ENCODE measurements around the gene ZBTB17. TPM values are rescaled to one million over a fixed set of nuclear protein-coding genes. Genes with fewer than 3 reads are reported as not detected.
"Not testable (repeated sequence)": the region's sequence is repeated elsewhere in the genome, so short reads cannot be mapped to it uniquely, and the experiment has no call there.

ZBTB17 gene
- total and polyA plus RNA-seq, 11 donors = 14.5 to 29.2 (median 22.1) TPM

DNA sequence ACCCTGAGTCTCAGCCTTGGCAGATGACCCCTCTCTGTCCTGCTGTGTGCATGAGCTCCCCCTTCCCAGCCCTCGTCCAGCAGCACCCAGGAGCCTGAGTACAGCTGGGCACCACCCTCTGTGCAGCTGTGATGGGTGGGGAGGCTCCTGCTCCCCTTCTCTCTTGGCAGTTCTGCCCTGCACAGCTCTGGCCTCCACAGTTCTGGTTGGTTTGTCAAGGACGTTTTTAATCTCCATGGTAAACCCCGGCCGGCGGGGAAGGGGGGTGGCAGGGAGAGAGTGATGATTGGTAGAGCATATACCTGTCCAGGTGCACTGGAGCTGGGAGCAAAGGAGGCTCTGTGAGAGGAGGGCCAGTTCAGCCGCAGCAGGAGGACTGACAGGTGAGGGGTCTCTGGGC is 45.8 kb upstream of the ZBTB17 start, which contains the start of gene CLCNKA:
Gene CLCNKA (plus strand): TSS at position 356 of the 400 bp plus-strand sequence. CDS start 584 bp downstream, outside the sequence.
- H3K4me1 ChIP-seq = peaks cover 0 to 47% (median 19%) of the 10 kb centered on the region in 12 donors
- ATAC-seq (no peak), DNase-seq (peak in 1 of 5 donors; percentile 36)
- no peaks in the 10 kb centered on the region for H3K36me3 ChIP-seq
- H3K9me3 ChIP-seq = no peaks in the 10 kb centered on the region
- WGBS, 4 donors = 38 to 61% (median 42%) methylated on average over 6 of the region's 6 CpGs
- H3K4me3 ChIP-seq = no peak within 1 kb of the TSS
- H3K27ac ChIP-seq = peak within 1 kb of the TSS in 8 of 12 donors; percentile 48 to 99 (median 97)
- TF ChIP-seq POLR2A (IDR thresholded peaks at IDR 0.05) = no peak
- TF ChIP-seq, protein P1, sequence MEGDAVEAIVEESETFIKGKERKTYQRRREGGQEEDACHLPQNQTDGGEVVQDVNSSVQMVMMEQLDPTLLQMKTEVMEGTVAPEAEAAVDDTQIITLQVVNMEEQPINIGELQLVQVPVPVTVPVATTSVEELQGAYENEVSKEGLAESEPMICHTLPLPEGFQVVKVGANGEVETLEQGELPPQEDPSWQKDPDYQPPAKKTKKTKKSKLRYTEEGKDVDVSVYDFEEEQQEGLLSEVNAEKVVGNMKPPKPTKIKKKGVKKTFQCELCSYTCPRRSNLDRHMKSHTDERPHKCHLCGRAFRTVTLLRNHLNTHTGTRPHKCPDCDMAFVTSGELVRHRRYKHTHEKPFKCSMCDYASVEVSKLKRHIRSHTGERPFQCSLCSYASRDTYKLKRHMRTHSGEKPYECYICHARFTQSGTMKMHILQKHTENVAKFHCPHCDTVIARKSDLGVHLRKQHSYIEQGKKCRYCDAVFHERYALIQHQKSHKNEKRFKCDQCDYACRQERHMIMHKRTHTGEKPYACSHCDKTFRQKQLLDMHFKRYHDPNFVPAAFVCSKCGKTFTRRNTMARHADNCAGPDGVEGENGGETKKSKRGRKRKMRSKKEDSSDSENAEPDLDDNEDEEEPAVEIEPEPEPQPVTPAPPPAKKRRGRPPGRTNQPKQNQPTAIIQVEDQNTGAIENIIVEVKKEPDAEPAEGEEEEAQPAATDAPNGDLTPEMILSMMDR (IDR thresholded peaks at IDR 0.05) = no peak
- no peaks in the 10 kb centered on the region for H3K27me3 ChIP-seq
- intact Hi-C loops (cut with DNase I) = no loop called here

DNA sequence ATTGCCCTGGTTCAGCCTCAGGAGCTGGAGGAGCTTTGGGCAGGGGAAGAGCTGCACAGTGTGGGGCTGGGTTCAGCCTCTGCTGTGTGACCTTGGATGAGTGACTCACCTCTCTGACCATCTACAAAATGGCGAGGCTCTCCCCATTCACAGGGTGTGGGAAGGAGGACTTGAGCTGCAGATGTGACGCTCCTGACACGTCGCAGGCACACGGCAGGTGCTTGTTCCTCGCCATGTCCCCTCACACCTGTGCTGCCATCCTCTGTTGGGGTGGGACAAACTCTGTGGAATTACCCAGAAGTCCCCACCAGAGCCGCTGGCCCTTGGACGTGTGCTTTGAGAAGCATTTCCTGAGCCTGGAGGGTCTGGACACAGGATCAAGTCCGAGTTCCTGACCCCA is 45.0 kb upstream of the ZBTB17 start:
- H3K27me3 ChIP-seq; DNase-seq; ATAC-seq; intact Hi-C loops (cut with DNase I); H3K9me3 ChIP-seq; H3K36me3 ChIP-seq; H3K4me3 ChIP-seq: not testable (repeated sequence)
- 82 to 86% (median 83%) methylated on average over 8 to 9 of the region's 9 CpGs; no CpG with 5 or more reads in 1 of the 4 donors for WGBS, 4 donors
- peak overlapping the region in 10 of 12 donors; percentile 65 to 99 (median 97) for H3K27ac ChIP-seq
- peaks cover 0 to 45% (median 18%) of the 10 kb centered on the region in 12 donors for H3K4me1 ChIP-seq

DNA sequence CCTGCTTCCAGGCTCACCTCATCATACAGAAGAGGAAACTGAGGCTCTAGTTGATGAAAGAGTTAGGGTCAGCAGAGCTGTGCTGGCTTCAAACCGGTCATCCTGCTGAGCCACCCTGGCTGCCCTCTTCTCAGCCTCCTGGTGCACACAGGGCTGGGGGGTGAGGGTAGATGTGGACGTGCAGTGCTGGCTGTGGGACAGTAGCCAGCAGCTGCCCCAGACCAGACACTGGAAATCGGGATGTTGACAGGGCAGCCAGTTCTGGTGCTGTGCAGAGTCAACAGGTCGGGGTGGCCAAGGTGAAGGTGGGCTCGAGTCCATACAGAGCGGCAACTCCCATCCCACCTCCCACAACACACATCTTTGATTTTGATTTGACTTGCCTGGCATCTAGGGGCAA is 44.4 kb upstream of the ZBTB17 start:
- intact Hi-C loops (cut with DNase I) = no loop called here
- Histone ChIP-seq H3K4me1 (peaks cover 0 to 45% (median 18%) of the 10 kb centered on the region in 12 donors), H3K27me3 (no peaks in the 10 kb centered on the region), H3K4me3 (no peak overlapping the region), H3K9me3 (no peaks in the 10 kb centered on the region), H3K27ac (peak overlapping the region; percentile 65 to 99 (median 97)), H3K36me3 (peaks cover 0 to 6% (median 0%) of the 10 kb centered on the region in 9 donors)
- ATAC-seq = peak in 3 of 4 donors; percentile 2 to 9 (median 4)
- DNase-seq = peak in 3 of 5 donors; percentile 46 to 69 (median 69)
- 40 to 66% (median 56%) methylated on average over 6 of the region's 6 CpGs for WGBS, 4 donors
- TF ChIP-seq, protein P1 (IDR thresholded peaks at IDR 0.05) = no peak
- no peak for TF ChIP-seq POLR2A (IDR thresholded peaks at IDR 0.05)

DNA sequence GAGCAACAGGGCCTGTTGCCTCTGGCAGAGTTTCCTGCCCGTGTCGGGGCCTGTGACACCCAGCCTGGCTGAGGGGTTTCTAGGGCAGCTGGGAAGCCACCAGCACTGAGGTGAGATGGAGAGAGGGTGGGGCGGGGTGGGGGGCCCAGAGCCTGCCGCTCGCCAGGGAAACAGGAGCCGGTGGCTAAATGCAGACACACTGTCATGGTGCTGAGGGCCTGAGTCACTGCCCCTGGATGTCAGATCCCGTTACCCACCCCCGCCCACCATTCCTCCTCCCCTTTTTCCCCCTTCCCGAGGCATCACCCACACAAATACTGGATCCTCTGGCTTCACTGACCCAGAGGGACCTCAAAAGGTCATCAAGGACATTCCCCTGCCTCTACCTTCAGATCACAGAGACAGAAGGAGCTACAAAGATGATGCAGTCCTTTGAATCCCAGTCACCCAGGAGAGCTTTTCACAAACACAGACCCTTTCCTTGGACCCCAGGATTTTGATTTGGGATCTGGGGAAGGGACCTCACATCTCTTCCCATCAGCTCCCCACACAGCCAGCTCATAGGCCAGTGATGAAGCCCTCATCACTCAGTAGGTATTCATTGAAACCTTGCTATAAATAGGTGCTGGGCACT is 43.9 kb upstream of the ZBTB17 start:
- DNase-seq (peak; percentile 80 to 92 (median 84)), ATAC-seq (peak in 2 of 4 donors; percentile 39 to 59)
- WGBS, 4 donors = 50 to 55% (median 51%) methylated on average over 8 to 9 of the region's 9 CpGs
- TF ChIP-seq, protein P1 (IDR thresholded peaks at IDR 0.05) = no peak
- no peak for TF ChIP-seq POLR2A (IDR thresholded peaks at IDR 0.05)
- H3K4me1 ChIP-seq = peaks cover 0 to 51% (median 19%) of the 10 kb centered on the region in 12 donors
- H3K27me3 ChIP-seq = no peaks in the 10 kb centered on the region
- H3K9me3 ChIP-seq = no peaks in the 10 kb centered on the region
- peak overlapping the region; percentile 88 to 99 (median 97) for H3K27ac ChIP-seq
- peaks cover 0 to 10% (median 0%) of the 10 kb centered on the region in 9 donors for H3K36me3 ChIP-seq
- H3K4me3 ChIP-seq = peak overlapping the region in 1 of 12 donors; percentile 68
- intact Hi-C loops (cut with DNase I) = no loop called here

Data from heart left ventricle (tissue), 16 donors.